ENCODE results near the gene ARHGAP27.
"Not testable (repeated sequence)": the region's sequence is repeated elsewhere in the genome, so short reads cannot be mapped to it uniquely, and the experiment has no call there.

- TF ChIP-seq ZC3H10 (CRISPR knock-in tag; IDR thresholded peaks at IDR 0.05); CREB5 (CRISPR knock-in tag; IDR thresholded peaks at IDR 0.05; ENCODE audit: low read depth); ZFP30 (CRISPR knock-in tag; IDR thresholded peaks at IDR 0.05); PPARA (CRISPR knock-in tag; IDR thresholded peaks at IDR 0.05; ENCODE audit: borderline replicate concordance); ZFP3 (CRISPR knock-in tag; IDR thresholded peaks at IDR 0.05); ESRRG (CRISPR knock-in tag; IDR thresholded peaks at IDR 0.05); RARB (CRISPR knock-in tag; IDR thresholded peaks at IDR 0.05); PATZ1 (CRISPR knock-in tag; IDR thresholded peaks at IDR 0.05; ENCODE audit: borderline replicate concordance); ARNTL (CRISPR knock-in tag; IDR thresholded peaks at IDR 0.05; ENCODE audit: borderline replicate concordance, low read depth): not testable (repeated sequence)
Measured at GRCh38 chr17:45451660-45452059, 19.0 kb upstream of the ARHGAP27 start.
